Large intestine (tissue), 3 donors: Measurements from ENCODE around the gene EPHA8. TPM values are rescaled to one million over a fixed set of nuclear protein-coding genes. Genes with fewer than 3 reads are reported as not detected.
A peak's percentile ranks its signal among the peaks of the same experiment; 100 is the strongest.

ENCODE experiments used
- DNase-seq, 2 donors: peaks; one replicate each; pipeline versions ENCODE4 v3.0.0 to v3.0.0-alpha.2; 2013
- H3K27ac ChIP-seq: one replicate; pipeline ENCODE4 v1.5.1; 2013; ENCODE audit warnings: low read length
- H3K27me3 ChIP-seq: 2 replicates; pipeline ENCODE4 v1.6.1; 2013; ENCODE audit warnings: low read length; ENCODE audit not compliant: control insufficient read depth, insufficient read depth
- H3K36me3 ChIP-seq: 2 replicates; pipeline ENCODE4 v1.6.1; 2013; ENCODE audit warnings: low read length; ENCODE audit not compliant: control insufficient read depth, insufficient read depth
- H3K4me1 ChIP-seq: one replicate; pipeline ENCODE4 v1.6.1; 2013; ENCODE audit warnings: low read length; ENCODE audit not compliant: control insufficient read depth, insufficient read depth
- H3K4me3 ChIP-seq: one replicate; pipeline ENCODE4 v1.5.1; 2013; ENCODE audit warnings: low read length
- H3K9me3 ChIP-seq: one replicate; pipeline ENCODE4 v1.6.1; 2013; ENCODE audit warnings: mild to moderate bottlenecking, low read depth, low read length, moderate library complexity; ENCODE audit not compliant: control insufficient read depth
- WGBS: methylation state at CpG from one replicate; pipeline ENCODE4 v1.1.5; 2013; ENCODE audit warnings: low lambda C conversion rate; ENCODE audit not compliant: insufficient coverage; 5-methylcytosine and 5-hydroxymethylcytosine counted together
- polyA plus RNA-seq: library from polyadenylated mRNA; unstranded; fragments of 120-200 nt; gene quantifications from one replicate; pipeline ENCODE4 v1.2.1, GENCODE V29; 2013

EPHA8 gene
- polyA plus RNA-seq, 1 donor = 0.57 TPM

DNA sequence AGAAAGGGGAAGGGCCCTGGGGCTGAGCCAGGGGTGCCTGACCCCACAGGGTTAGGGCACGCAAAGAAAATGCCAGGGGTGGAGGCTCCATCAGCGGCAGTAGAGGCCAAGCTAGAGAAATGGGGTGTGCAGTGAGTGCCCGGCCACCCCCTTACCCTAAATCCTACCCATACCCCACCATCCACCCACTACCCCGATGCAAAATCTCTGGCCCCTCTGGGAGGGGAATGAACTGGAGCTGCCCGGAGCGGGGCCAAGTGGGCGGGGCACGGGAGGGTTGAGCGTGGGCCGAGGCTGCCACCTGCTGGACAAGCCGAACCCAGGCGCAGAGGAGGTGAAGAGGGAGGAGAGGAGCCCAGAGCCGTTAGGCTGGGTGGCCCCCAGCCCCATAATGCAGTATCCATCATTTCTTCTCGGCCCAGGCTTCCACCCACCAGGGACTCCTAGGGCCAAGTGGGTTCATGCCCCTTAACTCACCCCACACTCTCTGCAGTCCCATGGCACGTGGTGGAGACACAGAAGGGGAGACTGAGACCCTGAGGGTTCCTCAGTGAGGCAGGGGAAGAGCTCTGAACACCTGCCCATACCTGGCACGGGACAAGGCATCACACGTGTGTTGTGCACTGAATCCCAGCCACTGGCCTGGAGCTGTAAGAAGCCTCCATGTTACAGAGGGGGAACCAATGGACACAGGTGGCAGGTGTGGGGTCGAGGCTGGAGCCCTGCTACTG is 78.8 kb downstream of the EPHA8 start:
- no peaks in the 10 kb centered on the region for H3K4me1 ChIP-seq
- no peak overlapping the region for H3K27ac ChIP-seq
- DNase-seq = peak; percentile 16 to 33
- H3K9me3 ChIP-seq = no peaks in the 10 kb centered on the region
- no peaks in the 10 kb centered on the region for H3K36me3 ChIP-seq
- no peak overlapping the region for H3K4me3 ChIP-seq
- no CpG with 5 or more reads among the region's 18 CpGs for WGBS
- H3K27me3 ChIP-seq = peaks cover 7% of the 10 kb centered on the region

DNA sequence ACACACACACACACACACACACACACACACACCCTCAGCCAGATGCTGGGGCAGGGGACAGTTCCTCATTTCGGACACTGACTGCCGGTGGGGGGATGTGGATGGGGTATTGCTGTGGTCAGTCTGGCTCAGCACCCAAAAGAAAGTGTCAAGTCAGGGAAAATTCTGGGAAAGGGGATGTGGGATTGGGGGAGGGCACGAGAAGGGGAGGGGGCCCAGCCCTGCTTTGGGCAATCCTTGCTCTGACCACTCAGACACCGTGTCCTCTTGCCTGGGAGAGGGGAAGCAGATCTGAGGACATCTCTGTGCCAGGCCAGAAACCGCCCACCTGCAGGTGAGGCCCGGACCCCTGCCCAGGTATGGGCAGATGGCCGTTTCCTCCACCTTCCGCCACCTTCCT is 80.1 kb downstream of the EPHA8 start, which contains the start of gene C1QC:
Gene C1QC (plus strand): TSS at position 253 of the 400 bp plus-strand sequence. CDS start 391 bp downstream, outside the sequence.
- no CpG with 5 or more reads among the region's 8 CpGs for WGBS

DNA sequence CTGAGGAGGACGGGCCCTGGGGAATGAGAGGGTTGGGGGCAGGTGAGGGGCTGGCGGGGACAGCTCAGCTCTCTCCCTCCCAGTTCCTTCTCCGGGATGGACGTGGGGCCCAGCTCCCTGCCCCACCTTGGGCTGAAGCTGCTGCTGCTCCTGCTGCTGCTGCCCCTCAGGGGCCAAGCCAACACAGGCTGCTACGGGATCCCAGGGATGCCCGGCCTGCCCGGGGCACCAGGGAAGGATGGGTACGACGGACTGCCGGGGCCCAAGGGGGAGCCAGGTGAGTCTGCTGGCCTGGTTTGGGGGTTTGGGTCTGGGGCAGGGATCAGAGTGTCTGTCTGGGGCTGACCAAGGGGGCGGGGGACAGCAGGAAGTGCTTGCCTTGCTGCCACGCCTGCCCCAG is 80.6 kb downstream of the EPHA8 start:
- Histone ChIP-seq H3K27me3 (peaks cover 7% of the 10 kb centered on the region), H3K9me3 (no peaks in the 10 kb centered on the region), H3K4me1 (no peaks in the 10 kb centered on the region), H3K36me3 (no peaks in the 10 kb centered on the region), H3K4me3 (peak overlapping the region; percentile 21), H3K27ac (no peak overlapping the region)
- DNase-seq = no peak
- no CpG with 5 or more reads among the region's 12 CpGs for WGBS

More for the DNA sequence above, 80.1 kb downstream of the EPHA8 start, which contains the start of gene C1QC:
- Histone ChIP-seq H3K4me1 (no peaks in the 10 kb centered on the region), H3K27ac (no peak within 1 kb of the TSS), H3K27me3 (peaks cover 7% of the 10 kb centered on the region), H3K9me3 (no peaks in the 10 kb centered on the region), H3K4me3 (peak within 1 kb of the TSS; percentile 21), H3K36me3 (no peaks in the 10 kb centered on the region)
- no peak for DNase-seq

DNA sequence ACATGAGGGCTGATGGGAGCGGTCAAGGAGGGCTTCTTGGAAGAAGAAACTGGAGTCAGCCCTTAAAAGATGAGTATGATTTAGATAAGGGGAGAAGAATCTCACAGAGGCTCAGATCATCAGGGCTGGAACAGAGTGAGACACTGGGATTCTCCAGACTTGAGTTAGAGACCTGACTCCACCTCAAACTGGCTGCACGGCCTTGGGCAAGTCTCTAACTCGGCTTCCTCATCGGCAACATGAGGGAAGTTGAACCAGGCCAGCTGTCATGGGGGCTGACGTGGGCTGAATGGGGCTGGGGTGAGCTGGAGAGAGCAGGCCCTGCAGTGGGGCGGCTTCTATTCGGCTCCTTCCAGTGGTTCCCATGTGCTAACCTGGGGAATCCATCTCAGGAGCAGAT is 82.6 kb downstream of the EPHA8 start:
- WGBS = 100% methylated on average over 1 of the region's 7 CpGs
- H3K27me3 ChIP-seq = peaks cover 7% of the 10 kb centered on the region
- H3K9me3 ChIP-seq = no peaks in the 10 kb centered on the region
- H3K4me3 ChIP-seq = no peak overlapping the region
- DNase-seq = no peak
- H3K4me1 ChIP-seq = no peaks in the 10 kb centered on the region
- no peak overlapping the region for H3K27ac ChIP-seq
- H3K36me3 ChIP-seq = no peaks in the 10 kb centered on the region

DNA sequence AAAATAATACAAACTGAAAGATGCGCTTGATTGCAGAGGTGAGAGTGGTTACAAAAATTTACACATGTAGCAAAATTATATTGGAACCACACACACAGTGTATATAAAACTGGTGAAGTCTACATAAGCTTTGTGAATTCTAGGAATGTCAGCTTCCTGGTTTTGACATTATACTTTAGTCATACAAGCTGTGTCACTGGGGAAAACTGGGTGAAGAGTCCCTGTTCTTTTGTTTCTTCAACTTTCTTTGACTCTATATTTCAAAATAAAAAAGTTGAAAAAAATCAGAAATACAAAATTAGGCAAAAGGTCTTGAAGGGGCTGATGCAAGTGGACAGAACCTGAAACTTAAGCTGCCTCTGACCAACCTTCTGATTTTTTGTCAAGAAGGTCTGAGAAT is 83.1 kb downstream of the EPHA8 start:
- no peak overlapping the region for H3K4me3 ChIP-seq
- H3K36me3 ChIP-seq = no peaks in the 10 kb centered on the region
- H3K27ac ChIP-seq = no peak overlapping the region
- H3K27me3 ChIP-seq = peaks cover 7% of the 10 kb centered on the region
- WGBS = 0% methylated on average over 1 of the region's 1 CpG
- no peaks in the 10 kb centered on the region for H3K9me3 ChIP-seq
- DNase-seq = no peak
- H3K4me1 ChIP-seq = no peaks in the 10 kb centered on the region

DNA sequence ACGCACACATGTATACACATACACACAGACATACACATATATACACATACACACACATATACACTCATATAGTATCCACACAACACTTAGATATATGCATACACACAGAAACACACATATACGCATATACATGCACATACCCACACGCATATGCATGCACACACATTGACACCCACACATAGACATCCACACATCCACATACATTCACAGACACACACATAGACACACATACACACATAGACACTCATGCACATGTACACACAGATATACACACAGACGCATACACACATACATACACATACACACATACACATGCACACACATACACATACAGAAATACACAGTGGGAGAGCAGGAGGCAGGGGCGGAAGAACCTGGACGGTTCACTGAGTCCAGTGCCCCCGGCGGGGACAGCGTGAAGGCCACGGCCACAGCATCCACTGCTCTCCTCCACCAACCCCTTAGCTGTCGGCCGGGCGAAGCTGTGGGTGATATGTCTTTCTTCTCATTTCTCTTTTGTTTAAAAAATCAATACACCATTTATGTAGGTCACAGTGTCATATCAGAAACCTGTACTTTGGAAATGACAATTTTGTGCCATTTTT is 86.9 kb downstream of the EPHA8 start:
- no peak for DNase-seq
- H3K36me3 ChIP-seq = no peaks in the 10 kb centered on the region
- 100% methylated on average over 1 of the region's 13 CpGs for WGBS

DNA sequence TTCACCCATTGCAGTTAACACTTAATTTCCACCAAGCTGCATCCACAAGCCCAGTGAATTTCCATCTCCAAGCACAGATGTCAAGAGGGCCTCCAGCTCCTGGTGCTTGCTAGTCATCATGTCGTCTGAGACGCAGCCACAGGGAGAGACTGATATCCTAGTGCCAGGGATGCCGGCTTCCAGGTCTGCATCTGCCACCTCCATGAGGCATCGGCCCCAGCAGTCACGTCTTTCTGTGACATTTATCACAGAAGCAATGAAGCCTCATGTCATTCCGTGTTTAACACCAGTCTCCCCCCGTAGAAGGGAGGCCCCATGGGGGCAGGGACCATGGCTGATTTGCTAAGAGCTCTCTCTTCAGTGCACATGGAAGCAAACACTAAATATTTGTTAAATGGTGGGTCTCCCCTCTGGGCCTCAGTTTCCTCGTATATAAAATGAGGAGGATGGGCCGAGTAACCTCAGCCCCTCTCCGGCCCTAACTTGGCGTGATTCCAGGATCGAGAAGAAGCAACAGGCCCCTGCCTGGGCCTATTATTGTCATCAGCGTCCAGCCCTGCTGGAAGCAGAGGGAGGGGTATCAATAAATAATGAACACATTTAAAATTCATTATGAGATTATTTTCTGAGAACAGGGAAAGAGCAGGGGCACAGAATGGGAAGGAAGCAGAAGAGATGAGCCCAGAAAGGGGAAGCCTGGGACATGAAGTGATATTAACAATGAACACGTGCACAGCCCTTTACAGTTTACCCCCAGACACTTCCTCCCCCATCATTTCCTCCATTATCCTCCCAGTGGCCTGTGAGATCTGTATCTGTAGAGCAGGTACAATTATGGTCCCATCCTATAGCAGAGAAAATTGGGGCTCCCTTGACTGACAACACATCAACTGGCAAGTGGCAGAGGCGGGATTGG is 88.9 kb downstream of the EPHA8 start:
- H3K27ac ChIP-seq = no peak overlapping the region
- no peaks in the 10 kb centered on the region for H3K36me3 ChIP-seq

More for the DNA sequence above, 86.9 kb downstream of the EPHA8 start:
- Histone ChIP-seq H3K27me3 (peaks cover 7% of the 10 kb centered on the region), H3K27ac (no peak overlapping the region), H3K4me3 (no peak overlapping the region), H3K9me3 (no peaks in the 10 kb centered on the region), H3K4me1 (no peaks in the 10 kb centered on the region)

DNA sequence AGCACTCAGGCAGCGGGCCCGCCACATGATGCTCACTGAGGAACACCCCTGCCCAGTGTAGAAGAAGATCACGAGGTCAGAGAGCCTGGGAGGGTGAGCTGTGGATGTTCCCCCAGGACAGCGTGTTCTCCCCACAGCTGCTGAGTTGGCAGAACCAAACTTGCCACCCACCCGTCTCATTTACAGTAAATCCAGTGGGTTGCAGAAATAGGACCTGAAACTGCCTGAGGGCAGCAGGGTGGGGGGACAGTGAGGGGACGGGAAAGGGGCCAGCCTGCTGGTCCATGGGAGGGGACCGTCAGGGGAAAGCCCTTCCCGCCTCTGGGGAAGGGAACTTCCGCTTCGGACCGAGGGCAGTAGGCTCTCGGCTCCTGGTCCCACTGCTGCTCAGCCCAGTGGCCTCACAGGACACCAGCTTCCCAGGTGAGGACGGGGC is 89.6 kb downstream of the EPHA8 start, which contains the start of gene C1QB:
Gene C1QB (plus strand): TSS at position 356 of the 436 bp plus-strand sequence. CDS start 6,227 bp downstream, outside the sequence.
- Histone ChIP-seq H3K9me3 (no peaks in the 10 kb centered on the region), H3K4me1 (no peaks in the 10 kb centered on the region), H3K4me3 (peak within 1 kb of the TSS; percentile 15), H3K27ac (no peak within 1 kb of the TSS), H3K27me3 (peaks cover 14% of the 10 kb centered on the region), H3K36me3 (no peaks in the 10 kb centered on the region)
- WGBS = no CpG with 5 or more reads among the region's 13 CpGs
- no peak for DNase-seq

More for the DNA sequence above, 88.9 kb downstream of the EPHA8 start:
- H3K27me3 ChIP-seq = peaks cover 14% of the 10 kb centered on the region
- no CpG with 5 or more reads among the region's 15 CpGs for WGBS
- no peaks in the 10 kb centered on the region for H3K9me3 ChIP-seq
- H3K4me1 ChIP-seq = no peaks in the 10 kb centered on the region
- no peak overlapping the region for H3K4me3 ChIP-seq
- DNase-seq = no peak
